Measurements from ENCODE around the gene GSG1L. TPM values are rescaled to one million over a fixed set of nuclear protein-coding genes. Genes with fewer than 3 reads are reported as not detected.

Gene GSG1L
- total and polyA plus RNA-seq, 12 donors: 0.11 TPM; not detected in 11

DNA sequence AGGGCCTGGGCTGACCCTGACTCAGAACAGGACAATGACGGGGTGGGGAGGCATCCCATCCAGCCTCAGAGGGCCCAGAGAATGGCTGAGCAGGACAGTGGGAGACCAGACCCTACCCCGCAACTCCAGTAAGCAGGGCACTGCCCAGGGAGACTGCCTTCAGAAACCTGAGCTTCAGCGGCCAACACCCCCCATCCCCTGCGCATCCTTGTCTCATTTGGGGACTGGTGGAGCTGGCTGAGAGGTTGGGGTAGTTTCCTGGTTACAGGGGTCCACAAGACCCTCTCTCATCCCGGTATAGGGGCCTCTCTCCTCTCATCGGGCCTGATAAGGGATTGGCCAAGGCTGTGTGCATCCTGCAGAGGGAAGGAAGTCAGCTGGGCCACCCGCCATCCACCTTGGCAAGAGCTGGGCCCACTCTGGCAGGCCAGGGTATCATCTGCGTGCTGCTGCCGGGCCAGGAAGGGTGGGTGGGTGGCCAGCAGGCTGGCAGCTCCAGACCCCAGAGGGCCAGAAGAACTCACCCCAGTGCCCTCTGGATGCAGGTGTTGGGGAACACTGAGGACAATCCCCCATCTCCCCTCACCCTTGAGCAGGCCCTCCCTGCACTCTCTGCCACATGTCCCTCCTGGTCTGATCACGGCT lies 284.5 kb downstream of the GSG1L start:
- DNase-seq: no peak
- no peaks in the 10 kb centered on the region for H3K9me3 ChIP-seq (replicated peaks in 1 of 3)
- intact Hi-C loops (cut with DNase I): no loop called here
- 65 to 83% (median 79%) methylated on average over 1 to 10 of the region's 10 CpGs for WGBS, 4 donors
- TF ChIP-seq, protein P1, sequence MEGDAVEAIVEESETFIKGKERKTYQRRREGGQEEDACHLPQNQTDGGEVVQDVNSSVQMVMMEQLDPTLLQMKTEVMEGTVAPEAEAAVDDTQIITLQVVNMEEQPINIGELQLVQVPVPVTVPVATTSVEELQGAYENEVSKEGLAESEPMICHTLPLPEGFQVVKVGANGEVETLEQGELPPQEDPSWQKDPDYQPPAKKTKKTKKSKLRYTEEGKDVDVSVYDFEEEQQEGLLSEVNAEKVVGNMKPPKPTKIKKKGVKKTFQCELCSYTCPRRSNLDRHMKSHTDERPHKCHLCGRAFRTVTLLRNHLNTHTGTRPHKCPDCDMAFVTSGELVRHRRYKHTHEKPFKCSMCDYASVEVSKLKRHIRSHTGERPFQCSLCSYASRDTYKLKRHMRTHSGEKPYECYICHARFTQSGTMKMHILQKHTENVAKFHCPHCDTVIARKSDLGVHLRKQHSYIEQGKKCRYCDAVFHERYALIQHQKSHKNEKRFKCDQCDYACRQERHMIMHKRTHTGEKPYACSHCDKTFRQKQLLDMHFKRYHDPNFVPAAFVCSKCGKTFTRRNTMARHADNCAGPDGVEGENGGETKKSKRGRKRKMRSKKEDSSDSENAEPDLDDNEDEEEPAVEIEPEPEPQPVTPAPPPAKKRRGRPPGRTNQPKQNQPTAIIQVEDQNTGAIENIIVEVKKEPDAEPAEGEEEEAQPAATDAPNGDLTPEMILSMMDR (IDR thresholded peaks at IDR 0.05): no peak
- no peak for TF ChIP-seq POLR2A (IDR thresholded peaks at IDR 0.05)
- H3K4me1 ChIP-seq (replicated peaks in 1 of 2): no peaks in the 10 kb centered on the region
- no peaks in the 10 kb centered on the region for H3K36me3 ChIP-seq (replicated peaks in 1 of 2)
- H3K27me3 ChIP-seq: no peaks in the 10 kb centered on the region
- no peak overlapping the region for H3K4me3 ChIP-seq
- no peak overlapping the region for H3K27ac ChIP-seq

DNA sequence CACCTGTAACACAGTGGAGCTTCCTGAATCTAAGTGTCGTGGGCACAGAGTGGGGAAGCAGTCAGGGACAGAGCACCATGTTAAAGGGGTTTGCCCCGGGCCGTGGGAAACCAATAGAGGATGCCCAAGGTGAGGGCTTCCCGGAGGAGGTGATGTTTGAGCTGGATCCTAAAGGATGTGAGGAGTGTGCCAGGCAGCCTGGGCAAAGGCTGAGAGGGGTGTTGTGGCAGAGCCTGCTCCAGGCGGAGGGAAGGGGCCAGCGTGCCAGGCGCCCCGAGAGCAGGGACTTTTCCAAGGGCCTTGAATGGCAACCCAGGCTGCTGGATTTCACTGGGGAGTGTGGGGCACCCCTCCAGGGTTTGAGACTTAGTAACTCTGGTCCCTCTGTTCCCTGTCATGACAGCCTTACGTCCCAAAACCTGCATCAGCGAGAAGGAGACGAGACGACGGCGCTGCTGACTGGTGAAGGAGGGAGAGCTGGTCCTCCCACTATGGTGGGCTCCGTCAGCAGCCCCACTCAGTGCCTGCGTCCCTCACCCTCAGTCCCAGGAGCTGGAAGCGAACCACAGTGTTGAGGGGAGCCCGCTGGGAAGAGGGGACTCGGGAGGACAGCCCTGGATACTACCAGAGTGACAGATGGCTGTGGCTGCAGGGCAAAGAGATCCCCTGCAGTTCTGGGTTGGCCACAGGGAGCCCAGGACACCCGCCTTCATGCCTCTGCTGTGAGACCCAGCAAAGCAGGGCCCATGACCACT lies 285.2 kb downstream of the GSG1L start:
- no peak overlapping the region for H3K4me3 ChIP-seq
- H3K9me3 ChIP-seq (replicated peaks in 1 of 3): no peaks in the 10 kb centered on the region
- H3K27ac ChIP-seq: no peak overlapping the region
- 92 to 96% (median 95%) methylated on average over 18 to 20 of the region's 20 CpGs for WGBS, 4 donors
- H3K27me3 ChIP-seq: no peaks in the 10 kb centered on the region
- no peak for DNase-seq
- H3K4me1 ChIP-seq (replicated peaks in 1 of 2): no peaks in the 10 kb centered on the region
- no peaks in the 10 kb centered on the region for H3K36me3 ChIP-seq (replicated peaks in 1 of 2)
- intact Hi-C loops (cut with DNase I): no loop called here
- TF ChIP-seq, protein P1 (IDR thresholded peaks at IDR 0.05): no peak
- TF ChIP-seq POLR2A (IDR thresholded peaks at IDR 0.05): no peak

DNA sequence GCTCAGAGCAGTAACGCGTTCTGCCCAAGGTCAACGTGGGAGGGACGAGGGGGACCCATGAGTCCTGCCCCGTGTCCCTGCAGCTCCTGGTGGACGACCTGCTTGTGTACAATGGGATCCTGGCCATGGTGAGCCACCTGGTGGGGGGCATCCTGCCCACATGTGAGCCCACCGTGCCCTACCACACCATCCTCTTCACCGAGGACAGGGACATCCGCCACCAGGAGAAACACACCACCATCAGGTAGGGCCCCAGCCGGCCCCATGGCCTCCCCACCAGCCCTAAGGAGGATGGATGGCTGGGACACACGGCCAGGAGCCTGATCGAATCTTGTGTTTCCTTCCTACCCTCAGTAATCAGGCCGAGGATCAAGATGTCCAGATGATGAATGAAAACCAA lies 286.0 kb downstream of the GSG1L start:
- 74 to 89% (median 87%) methylated on average over 5 to 13 of the region's 13 CpGs for WGBS, 4 donors
- Histone ChIP-seq H3K9me3 (replicated peaks in 1 of 3) (no peaks in the 10 kb centered on the region), H3K36me3 (replicated peaks in 1 of 2) (no peaks in the 10 kb centered on the region), H3K4me1 (replicated peaks in 1 of 2) (no peaks in the 10 kb centered on the region), H3K27ac (no peak overlapping the region), H3K27me3 (no peaks in the 10 kb centered on the region), H3K4me3 (no peak overlapping the region)
- intact Hi-C loops (cut with DNase I): no loop called here
- no peak for DNase-seq
- TF ChIP-seq, protein P1 (IDR thresholded peaks at IDR 0.05): no peak
- TF ChIP-seq POLR2A (IDR thresholded peaks at IDR 0.05): no peak

DNA sequence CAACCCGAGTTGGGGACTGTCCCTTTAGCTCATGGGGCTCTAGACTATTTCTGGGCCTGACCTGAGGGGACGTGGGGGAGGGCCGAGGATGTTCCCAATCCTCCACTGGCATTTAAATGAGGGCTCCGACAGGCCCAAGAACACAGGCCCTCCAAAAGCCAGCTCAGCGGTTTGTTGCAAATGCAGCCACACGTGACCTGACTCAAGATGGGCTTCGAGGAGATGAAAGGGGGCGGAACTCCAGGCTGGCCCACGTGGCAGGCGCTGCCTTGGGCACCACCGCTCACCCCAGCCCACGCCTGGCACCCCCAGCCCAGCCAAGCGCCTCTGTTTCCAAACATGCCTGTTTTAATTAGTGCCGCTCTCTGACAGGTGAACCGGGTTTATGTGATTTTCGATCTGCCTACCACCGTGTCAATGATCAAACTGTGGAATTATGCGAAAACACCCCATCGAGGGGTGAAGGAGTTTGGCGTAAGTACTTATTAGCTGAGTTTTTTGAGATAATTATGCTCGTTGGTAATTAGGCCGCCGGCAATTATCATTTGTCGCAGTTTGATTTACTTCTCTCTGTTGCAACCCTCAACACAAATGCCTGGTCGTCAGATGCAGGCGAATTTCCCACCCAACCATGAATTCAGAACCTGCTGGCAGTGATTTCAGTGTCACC lies 286.8 kb downstream of the GSG1L start:
- Histone ChIP-seq H3K4me3 (no peak overlapping the region), H3K27ac (no peak overlapping the region), H3K27me3 (no peaks in the 10 kb centered on the region), H3K4me1 (replicated peaks in 1 of 2) (no peaks in the 10 kb centered on the region), H3K9me3 (replicated peaks in 1 of 3) (no peaks in the 10 kb centered on the region), H3K36me3 (replicated peaks in 1 of 2) (peaks cover 0 to 6% of the 10 kb centered on the region in 2 donors)
- DNase-seq: no peak
- intact Hi-C loops (cut with DNase I): no loop called here
- no peak for TF ChIP-seq POLR2A (IDR thresholded peaks at IDR 0.05)
- TF ChIP-seq, protein P1 (IDR thresholded peaks at IDR 0.05): no peak
- 89 to 94% (median 91%) methylated on average over 14 to 26 of the region's 26 CpGs for WGBS, 4 donors

All from adrenal gland (tissue), 12 donors.